GM23338 (cell line): ENCODE data around the gene CMBL. TPM values are rescaled to one million over a fixed set of nuclear protein-coding genes. Genes with fewer than 3 reads are reported as not detected.
"Not testable (repeated sequence)": the region's sequence is repeated elsewhere in the genome, so short reads cannot be mapped to it uniquely, and the experiment has no call there.

Experiments used
- ATAC-seq: fragments of 200-7000 bp; cut with Tn5 transposase; 3 replicates; pipeline ENCODE4 v1.9.1; 2020
- DNase-seq: peaks from one replicate; pipeline ENCODE4 v3.0.0-alpha.2; 2015; ENCODE audit warnings: low spot score
- H2AFZ ChIP-seq: fragments of 200-600 bp; sonication (generic); 2 replicates; pipeline ENCODE4 v1.8.0; 2016; ENCODE audit warnings: antibody characterized with exemption, mild to moderate bottlenecking, moderate library complexity
- H3F3A ChIP-seq: fragments of 200-600 bp; sonication (generic); replicated peaks from 2 replicates; pipeline ENCODE4 v1.8.0; 2017; ENCODE audit warnings: antibody characterized with exemption, mixed run types, low read depth
- H3K27ac ChIP-seq: fragments of 200-600 bp; sonication (generic); 2 replicates; pipeline ENCODE4 v1.6.1; 2016; ENCODE audit warnings: low read depth
- H3K27me3 ChIP-seq: fragments of 200-600 bp; sonication (generic); 2 replicates; pipeline ENCODE4 v1.8.0; 2016; ENCODE audit warnings: mild to moderate bottlenecking, mixed run types, moderate library complexity; ENCODE audit not compliant: insufficient read depth
- H3K36me3 ChIP-seq: fragments of 200-600 bp; sonication (generic); 2 replicates; pipeline ENCODE4 v1.8.0; 2016; ENCODE audit warnings: mild to moderate bottlenecking; ENCODE audit not compliant: insufficient read depth
- H3K4me1 ChIP-seq: fragments of 200-600 bp; sonication (generic); 2 replicates; pipeline ENCODE4 v1.8.0; 2016; ENCODE audit warnings: mild to moderate bottlenecking, moderate library complexity; ENCODE audit not compliant: insufficient read depth
- H3K4me2 ChIP-seq: fragments of 200-600 bp; sonication (generic); 2 replicates; pipeline ENCODE4 v1.7.1; 2017; ENCODE audit warnings: mixed run types
- H3K4me3 ChIP-seq: fragments of 200-600 bp; sonication (generic); 2 replicates; pipeline ENCODE4 v1.6.1; 2016; ENCODE audit warnings: mixed run types
- H3K79me2 ChIP-seq: fragments of 200-600 bp; sonication (generic); replicated peaks from 2 replicates; pipeline ENCODE4 v1.8.0; 2017; ENCODE audit warnings: mild to moderate bottlenecking; ENCODE audit not compliant: insufficient read depth
- H3K9me2 ChIP-seq: fragments of 200-600 bp; sonication (generic); 2 replicates; pipeline ENCODE4 v1.8.0; 2017; ENCODE audit not compliant: insufficient read depth
- H4K20me1 ChIP-seq: fragments of 200-600 bp; sonication (generic); replicated peaks from 2 replicates; pipeline ENCODE4 v1.8.0; 2017; ENCODE audit warnings: mild to moderate bottlenecking; ENCODE audit not compliant: insufficient read depth
- H3K27ac Mint-ChIP-seq: 2 replicates; pipeline ENCODE4 v1.8.0; 2020; ENCODE audit warnings: inconsistent platforms, mild to moderate bottlenecking, moderate library complexity, mixed read lengths
- H3K27me3 Mint-ChIP-seq: 3 replicates; pipeline ENCODE4 v1.8.0; 2022; ENCODE audit warnings: low read depth, mild to moderate bottlenecking, moderate library complexity, mixed read lengths, inconsistent platforms; ENCODE audit not compliant: insufficient read depth, poor library complexity
- H3K36me3 Mint-ChIP-seq: 3 replicates; pipeline ENCODE4 v1.8.0; 2021; ENCODE audit warnings: low read depth, mild to moderate bottlenecking, inconsistent platforms, moderate library complexity, mixed read lengths
- H3K4me1 Mint-ChIP-seq: 3 replicates; pipeline ENCODE4 v1.8.0; 2020; ENCODE audit warnings: mild to moderate bottlenecking, inconsistent platforms, mixed read lengths
- H3K4me3 Mint-ChIP-seq: 3 replicates; pipeline ENCODE4 v1.8.0; 2021; ENCODE audit warnings: moderate library complexity, mild to moderate bottlenecking, inconsistent platforms, mixed read lengths
- H3K9me3 Mint-ChIP-seq: 3 replicates; pipeline ENCODE4 v1.8.0; 2020; ENCODE audit warnings: moderate library complexity, mild to moderate bottlenecking, inconsistent platforms, mixed read lengths
- CTCF ChIP-seq, 2 experiments: fragments of 200-600 bp in 1 of 2; sonication (generic) in 1 of 2; conservative IDR thresholded peaks; 2 replicates each; pipeline versions ENCODE4 v1.5.1 to v1.6.1; 2016 to 2017; ENCODE audit warnings: antibody characterized with exemption in 2 of 2, low read depth in 2 of 2, mild to moderate bottlenecking in 2 of 2, moderate library complexity in 1 of 2
- ETS1 ChIP-seq: IDR thresholded peaks from 2 replicates; pipeline ENCODE4 v1.6.1; 2016; ENCODE audit warnings: antibody characterized with exemption
- JUNB ChIP-seq: IDR thresholded peaks from one replicate; pipeline ENCODE4 v1.6.1; 2016; ENCODE audit warnings: antibody characterized with exemption; ENCODE audit not compliant: unreplicated experiment
- NANOG ChIP-seq: IDR thresholded peaks from 2 replicates; pipeline ENCODE4 v1.6.1; 2016; ENCODE audit warnings: antibody characterized with exemption, borderline replicate concordance
- POLR2AphosphoS5 ChIP-seq: IDR thresholded peaks from 2 replicates; pipeline ENCODE4 v1.6.1; 2016; ENCODE audit warnings: antibody characterized with exemption, low read depth
- REST ChIP-seq: IDR thresholded peaks from one replicate; pipeline ENCODE4 v1.6.1; 2018; ENCODE audit warnings: antibody characterized with exemption; ENCODE audit not compliant: unreplicated experiment
- ZNF114 ChIP-seq: fragments of 250-450 bp; sonication (Bioruptor Pico); IDR thresholded peaks from 2 replicates; pipeline ENCODE4 v1.5.0; 2020; ENCODE audit warnings: mild to moderate bottlenecking, moderate library complexity
- ZNF462 ChIP-seq: fragments of 250-450 bp; sonication (Bioruptor Pico); IDR thresholded peaks from 2 replicates; pipeline ENCODE4 v1.5.0; 2020; ENCODE audit warnings: mild to moderate bottlenecking, moderate library complexity
- polyA plus RNA-seq: library from polyadenylated mRNA; unstranded; fragments of >200 nt; fragmentation: Nextera tagmentation; extraction: Ambion mirVana; gene quantifications from 2 replicates; pipeline ENCODE4 v1.2.1, GENCODE V29; 2016
- total RNA-seq: library from RNA; depleted of rRNA; stranded (reverse); fragments of >200 nt; shearing (Covaris generic); gene quantifications from 2 replicates; pipeline ENCODE4 v1.2.3, GENCODE V29; 2014

The CMBL gene
- total and polyA plus RNA-seq, 2 experiments from 2014 or later = 13.2 to 24.1 TPM

- TF ChIP-seq ZNF462 (no peak), CTCF (conservative IDR thresholded peaks at IDR 0.05; ENCODE audit: low read depth in 2 of 2) (no peak), ETS1 (no peak), JUNB (no peak), ZNF114 (no peak), POLR2AphosphoS5 (no peak), REST (no peak), NANOG (no peak)
Measured at GRCh38 chr5:10311595-10312425, 4.1 kb upstream of the CMBL start (continued).

GRCh38 chr5:10310835-10311570 lies 3.3 kb upstream of the CMBL start:
- not testable (repeated sequence) for H3K9me3 Mint-ChIP-seq, H3K36me3 Mint-ChIP-seq, H3K27me3 ChIP-seq, DNase-seq, H3K27ac ChIP-seq, H3F3A ChIP-seq, H3K36me3 ChIP-seq, ATAC-seq, H3K79me2 ChIP-seq, H3K4me2 ChIP-seq, H4K20me1 ChIP-seq, H3K4me3 Mint-ChIP-seq, H3K9me2 ChIP-seq, H3K27ac Mint-ChIP-seq, H3K4me3 ChIP-seq
- Mint-ChIP-seq H3K4me1 (peaks cover 21% of the 10 kb centered on the region), H3K27me3 (peaks cover 24% of the 10 kb centered on the region)
- H3K4me1 ChIP-seq = peaks cover 13% of the 10 kb centered on the region
- H2AFZ ChIP-seq = peak overlapping the region; percentile 33; the same call in 1 of the 2 replicates
